GM19351 (cell line): ENCODE data around the gene IL36RN.

Experiments used
- ATAC-seq: cut with Tn5 transposase; IDR thresholded peaks from one replicate; pipeline ENCODE4 v1.9.1; 2021; ENCODE audit warnings: mild to moderate bottlenecking, moderate library complexity; ENCODE audit not compliant: unreplicated experiment

The IL36RN gene

DNA sequence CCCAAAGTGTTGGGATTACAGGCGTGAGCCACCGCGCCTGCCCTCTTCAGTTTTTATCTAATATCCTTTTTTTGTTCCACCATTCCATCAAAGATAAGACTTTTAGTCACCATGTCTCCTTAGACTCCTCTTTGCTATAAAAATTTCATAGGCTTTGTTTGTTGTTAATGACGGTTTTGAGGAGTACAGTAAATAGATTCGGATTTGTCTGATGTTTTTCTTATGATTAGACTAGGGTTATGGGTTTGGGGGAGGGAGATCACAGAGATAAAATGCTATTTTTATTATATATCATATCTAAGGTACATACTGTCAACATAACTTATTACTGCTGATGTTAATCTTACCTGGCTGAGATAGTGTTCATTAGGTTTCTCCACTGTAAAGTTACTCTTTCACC lies 12.5 kb upstream of the IL36RN start:
- ATAC-seq = no peak

- ATAC-seq = no peak
Measured at GRCh38 chr2:113050921-113051895, 7.8 kb upstream of the IL36RN start.

GRCh38 chr2:113052396-113052917 lies 6.5 kb upstream of the IL36RN start, which contains the start of gene IL36B:
TSS of gene IL36B (minus strand) at chr2:113052867.
- no peak for ATAC-seq

DNA sequence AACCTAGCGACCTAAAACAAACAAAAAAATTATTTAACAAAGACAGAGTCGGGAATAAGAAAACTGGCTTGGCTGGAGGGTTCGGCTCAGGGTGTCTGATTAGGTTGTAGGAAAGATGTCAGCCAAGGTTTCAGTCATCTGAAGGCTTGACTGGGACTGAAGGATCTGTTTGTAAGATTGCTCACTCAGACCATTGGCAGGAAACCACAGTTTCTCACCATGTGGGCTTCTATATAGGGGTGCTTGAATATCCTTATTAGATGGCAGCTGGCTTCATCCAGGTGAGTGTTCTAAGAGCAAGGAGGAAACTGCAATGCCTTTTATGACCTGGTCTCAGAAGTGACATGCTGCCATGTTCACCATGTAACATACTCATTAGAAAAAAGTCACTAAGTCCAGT lies 5.3 kb upstream of the IL36RN start:
- no peak for ATAC-seq

- ATAC-seq = no peak
Measured at GRCh38 chr2:113054066-113054465, 4.9 kb upstream of the IL36RN start.

GRCh38 chr2:113056521-113056920 lies 2.5 kb upstream of the IL36RN start:
- ATAC-seq = no peak

GRCh38 chr2:113057117-113057516 lies 1.9 kb upstream of the IL36RN start:
- ATAC-seq = no peak

DNA sequence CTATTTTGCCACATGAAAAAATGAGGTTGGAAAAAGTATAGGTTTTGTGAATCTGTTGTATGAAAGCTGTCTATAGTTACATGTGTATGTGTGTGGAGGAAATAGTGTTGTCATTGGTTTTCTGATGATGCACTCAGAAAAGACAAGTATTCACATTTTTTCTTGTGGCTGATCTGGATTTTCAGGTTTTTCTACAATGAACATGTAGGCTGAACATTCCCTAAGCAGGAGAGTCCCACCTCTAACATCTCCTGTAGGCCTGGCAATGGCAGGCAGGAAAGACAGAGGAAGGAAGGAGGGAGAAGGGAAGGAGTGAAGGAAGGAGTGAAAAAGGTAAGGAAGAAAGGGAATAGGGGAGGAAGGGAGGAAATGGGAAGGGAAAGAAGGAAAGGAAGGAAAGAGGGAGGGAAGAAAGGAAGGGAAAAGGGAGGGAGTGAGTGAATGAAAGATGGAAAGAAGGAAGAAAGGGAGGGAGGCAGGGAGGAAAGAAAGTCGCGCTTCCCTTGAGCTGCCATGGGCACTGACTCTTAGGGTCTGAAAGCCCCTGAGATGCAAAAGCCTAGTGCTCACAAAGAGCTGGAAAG lies 495 bp upstream of the IL36RN start:
- no peak for ATAC-seq

DNA sequence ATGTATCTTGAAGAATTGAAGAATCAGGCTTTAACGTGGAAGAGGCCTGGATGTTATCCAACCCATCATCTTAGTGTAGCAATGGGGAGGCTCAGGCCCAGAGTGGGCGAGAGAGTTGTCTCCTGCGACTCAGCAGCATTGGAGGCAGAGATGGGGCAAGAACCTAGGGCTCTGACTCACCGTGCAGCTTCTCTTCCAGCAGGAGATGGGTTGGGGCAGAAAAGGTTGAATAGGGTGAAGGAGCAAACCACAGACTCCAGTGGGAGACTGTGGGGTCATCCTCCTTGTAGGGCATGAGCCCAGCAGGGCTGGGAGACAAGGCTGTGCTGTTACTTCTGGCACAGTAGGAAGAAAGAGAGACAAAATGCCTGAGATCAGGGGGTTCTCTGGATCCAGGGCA lies 1.4 kb downstream of the IL36RN start:
- no peak for ATAC-seq

GRCh38 chr2:113060796-113061195 lies 1.8 kb downstream of the IL36RN start:
- ATAC-seq = no peak

DNA sequence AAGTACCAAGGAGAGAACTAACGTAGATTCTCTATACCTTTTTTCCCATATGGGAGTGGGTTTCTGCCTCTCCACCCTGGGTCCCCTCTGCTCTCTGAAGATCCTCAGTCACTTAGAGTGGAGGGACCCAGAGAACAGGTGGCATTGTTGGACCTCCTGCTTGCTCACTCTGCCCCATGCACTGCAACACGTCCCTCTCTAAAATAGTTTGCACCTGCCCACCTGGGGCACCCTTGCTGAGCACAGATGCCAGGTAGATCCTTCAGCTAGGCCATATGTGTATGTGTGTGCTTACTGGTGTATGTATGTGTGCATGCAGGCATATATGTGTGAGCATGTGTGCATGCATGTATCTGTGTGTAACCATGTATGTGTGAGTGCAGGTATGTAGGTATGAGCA lies 2.2 kb downstream of the IL36RN start:
- ATAC-seq = no peak

- no peak for ATAC-seq
Measured at GRCh38 chr2:113061896-113062770, 3.1 kb downstream of the IL36RN start.

GRCh38 chr2:113064281-113064680 lies 5.3 kb downstream of the IL36RN start:
- ATAC-seq = no peak

GRCh38 chr2:113064898-113065297 lies 5.9 kb downstream of the IL36RN start:
- ATAC-seq = no peak

DNA sequence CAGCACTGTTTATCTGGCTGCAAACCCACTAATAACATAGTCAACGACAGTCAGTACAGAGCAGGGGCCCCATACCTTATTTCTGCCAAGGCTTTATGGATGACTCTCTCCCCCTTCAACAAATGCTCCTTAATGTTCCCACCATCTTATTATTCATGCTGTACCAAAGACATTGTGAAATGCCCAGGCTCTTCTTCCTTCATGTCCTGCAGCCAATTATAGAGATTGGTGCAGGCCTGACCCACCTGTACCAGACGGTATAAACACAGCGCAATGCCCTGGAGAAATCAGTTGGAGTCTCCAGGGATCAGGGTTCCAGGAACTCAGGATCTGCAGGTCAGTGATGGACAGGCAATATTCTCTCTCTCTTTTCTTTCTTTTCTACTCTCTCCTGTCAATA lies 8.7 kb downstream of the IL36RN start, which contains the start of gene IL1F10:
TSS of gene IL1F10 (plus strand) at position 290 of the 400 bp plus-strand sequence. CDS start 4,769 bp downstream, outside the sequence.
- no peak for ATAC-seq

GRCh38 chr2:113068249-113068648 lies 9.3 kb downstream of the IL36RN start:
- no peak for ATAC-seq

GRCh38 chr2:113068706-113069485 lies 9.9 kb downstream of the IL36RN start:
- no peak for ATAC-seq

DNA sequence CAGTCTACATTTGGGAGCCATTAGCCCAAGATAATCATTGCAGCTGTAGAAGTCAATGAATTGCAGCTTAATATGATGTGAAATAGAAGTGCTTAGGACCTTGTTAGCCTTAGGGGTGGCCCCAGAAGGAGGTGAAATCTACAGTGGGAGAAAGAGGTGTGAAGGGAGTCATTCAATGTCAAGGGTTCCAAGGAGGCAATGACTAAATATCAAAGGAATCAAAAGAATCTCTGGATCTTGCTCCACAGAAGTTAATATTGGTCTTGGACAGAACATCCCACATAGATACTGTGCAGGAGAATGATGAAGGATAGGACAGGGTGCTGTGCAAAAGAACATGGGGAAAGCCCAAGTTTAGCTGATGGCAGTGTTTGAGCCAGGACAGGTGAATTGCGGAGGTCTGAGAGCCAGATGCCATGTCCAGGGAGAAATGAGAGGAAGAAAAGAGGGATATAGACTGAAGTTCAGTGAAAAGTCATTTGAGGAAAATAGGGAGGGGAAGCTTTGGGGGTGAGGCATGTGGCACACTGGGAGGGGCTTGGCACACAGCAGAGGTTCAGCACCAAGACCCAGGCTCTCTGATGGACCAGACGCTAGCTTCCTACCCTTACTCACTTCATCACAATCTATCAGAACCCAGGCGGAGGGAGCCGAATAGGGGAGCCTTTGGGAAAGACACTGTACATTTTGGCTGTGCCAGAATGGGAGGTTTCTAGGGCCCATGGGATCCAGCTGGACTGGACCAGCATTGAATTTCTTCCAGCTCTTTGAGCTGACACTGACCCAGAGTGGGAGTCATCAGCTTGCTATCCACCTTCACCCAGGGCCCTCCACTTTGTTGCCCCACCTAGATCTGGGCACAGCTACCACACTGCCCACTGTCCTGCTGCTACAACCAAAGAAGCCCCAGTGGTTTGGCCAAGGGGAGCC lies 10.9 kb downstream of the IL36RN start:
- ATAC-seq = no peak

DNA sequence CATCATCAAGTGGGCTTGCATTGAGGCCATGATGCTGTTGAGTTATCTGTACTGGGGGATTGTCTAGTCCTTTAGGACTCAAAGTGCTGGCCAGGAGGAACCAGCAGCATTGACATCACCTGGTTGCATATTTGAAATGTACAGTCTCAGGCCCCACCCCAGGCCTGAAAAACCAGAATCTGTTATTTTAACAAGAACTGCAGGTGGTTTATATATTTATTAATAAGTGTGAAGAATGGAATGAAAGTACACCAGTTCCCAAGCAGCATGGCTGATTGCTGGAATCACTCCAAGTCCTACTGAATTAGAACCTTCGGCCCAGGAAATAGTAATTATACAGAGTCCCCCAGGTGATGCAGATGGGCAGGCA lies 11.6 kb downstream of the IL36RN start:
- no peak for ATAC-seq
